Measurements from ENCODE around the gene CGB5. TPM values are rescaled to one million over a fixed set of nuclear protein-coding genes. Genes with fewer than 3 reads are reported as not detected.

CGB5 gene
- total RNA-seq, 2 experiments from 2014 or later = not detected

- H3K27me3 Mint-ChIP-seq = no peaks in the 10 kb centered on the region
- intact Hi-C loops (cut with DNase I, micrococcal nuclease) = no loop called here
- no peaks in the 10 kb centered on the region for H3K4me1 Mint-ChIP-seq (ENCODE audit: low read depth)
- Histone ChIP-seq H3K4me3 (ENCODE audit: low read length) (no peak overlapping the region), H3K36me3 (ENCODE audit: insufficient read depth, low read length) (peaks cover 58% of the 10 kb centered on the region), H3K27me3 (ENCODE audit: control insufficient read depth in 1 of 2, insufficient read depth in 2 of 2, low read length in 2 of 2) (no peaks in the 10 kb centered on the region), H3K4me1 (ENCODE audit: insufficient read depth, low read length) (no peaks in the 10 kb centered on the region), H3K27ac (ENCODE audit: low read depth in 1 of 2, low read length in 2 of 2) (no peak overlapping the region), H3K9me3 (ENCODE audit: control insufficient read depth in 1 of 2, insufficient read depth in 1 of 2, low read length in 2 of 2) (no peaks in the 10 kb centered on the region)
- ATAC-seq (ENCODE audit: poor library complexity) (no peak), DNase-seq (no peak)
- H3K9me3 Mint-ChIP-seq = no peaks in the 10 kb centered on the region
- no peak for TF ChIP-seq CTCF (IDR thresholded peaks at IDR 0.05)
- H3K27ac Mint-ChIP-seq = no peak overlapping the region
- ChIA-PET POLR2A (interaction anchor here (1.6 kb wide), 1 partner anchor 14 kb away, joined by 3 read pairs; the partner anchor contains the start of genes GYS1 and RUVBL2), CTCF (no interaction called here)
- H3K4me3 Mint-ChIP-seq = no peak overlapping the region
- H3K36me3 Mint-ChIP-seq (ENCODE audit: low read depth) = peaks cover 72% of the 10 kb centered on the region
Observed at GRCh38 chr19:49006905-49007304, 36.7 kb upstream of the CGB5 start.

- Mint-ChIP-seq H3K4me1 (ENCODE audit: low read depth) (no peaks in the 10 kb centered on the region), H3K36me3 (ENCODE audit: low read depth) (peaks cover 58% of the 10 kb centered on the region), H3K27me3 (no peaks in the 10 kb centered on the region), H3K4me3 (no peak overlapping the region), H3K27ac (no peak overlapping the region), H3K9me3 (no peaks in the 10 kb centered on the region)
- H3K4me1 ChIP-seq (ENCODE audit: insufficient read depth, low read length) = no peaks in the 10 kb centered on the region
- DNase-seq (no peak), ATAC-seq (ENCODE audit: poor library complexity) (no peak)
- no peak overlapping the region for H3K4me3 ChIP-seq (ENCODE audit: low read length)
- ChIA-PET POLR2A (no interaction called here), CTCF (no interaction called here)
- no peaks in the 10 kb centered on the region for H3K27me3 ChIP-seq (ENCODE audit: control insufficient read depth in 1 of 2, insufficient read depth in 2 of 2, low read length in 2 of 2)
- TF ChIP-seq CTCF (IDR thresholded peaks at IDR 0.05) = no peak
- H3K27ac ChIP-seq (ENCODE audit: low read depth in 1 of 2, low read length in 2 of 2) = no peak overlapping the region
- H3K36me3 ChIP-seq (ENCODE audit: insufficient read depth, low read length) = peaks cover 45% of the 10 kb centered on the region
- intact Hi-C loops (cut with DNase I, micrococcal nuclease) = no loop called here
- no peaks in the 10 kb centered on the region for H3K9me3 ChIP-seq (ENCODE audit: control insufficient read depth in 1 of 2, insufficient read depth in 1 of 2, low read length in 2 of 2)
Observed at GRCh38 chr19:49009828-49010227, 33.8 kb upstream of the CGB5 start.

- Histone ChIP-seq H3K27me3 (ENCODE audit: control insufficient read depth in 1 of 2, insufficient read depth in 2 of 2, low read length in 2 of 2) (no peaks in the 10 kb centered on the region), H3K4me1 (ENCODE audit: insufficient read depth, low read length) (no peaks in the 10 kb centered on the region), H3K27ac (ENCODE audit: low read depth in 1 of 2, low read length in 2 of 2) (no peak overlapping the region), H3K4me3 (ENCODE audit: low read length) (no peak overlapping the region), H3K36me3 (ENCODE audit: insufficient read depth, low read length) (peaks cover 39% of the 10 kb centered on the region), H3K9me3 (ENCODE audit: control insufficient read depth in 1 of 2, insufficient read depth in 1 of 2, low read length in 2 of 2) (no peaks in the 10 kb centered on the region)
- POLR2A ChIA-PET = no interaction called here
- TF ChIP-seq CTCF (IDR thresholded peaks at IDR 0.05) = no peak
- CTCF ChIA-PET = no interaction called here
- H3K4me3 Mint-ChIP-seq = no peak overlapping the region
- H3K27ac Mint-ChIP-seq = no peak overlapping the region
- peaks cover 51% of the 10 kb centered on the region for H3K36me3 Mint-ChIP-seq (ENCODE audit: low read depth)
- no peaks in the 10 kb centered on the region for H3K4me1 Mint-ChIP-seq (ENCODE audit: low read depth)
- H3K27me3 Mint-ChIP-seq = no peaks in the 10 kb centered on the region
- no peaks in the 10 kb centered on the region for H3K9me3 Mint-ChIP-seq
- intact Hi-C loops (cut with DNase I, micrococcal nuclease) = no loop called here
- ATAC-seq (ENCODE audit: poor library complexity) (no peak), DNase-seq (no peak)
Observed at GRCh38 chr19:49010453-49010852, 33.2 kb upstream of the CGB5 start.

Measured in CD4-positive, alpha-beta T cell (primary cell).